Neural cell (in vitro differentiated cells): ENCODE measurements around the gene ABCB6. TPM values are rescaled to one million over a fixed set of nuclear protein-coding genes. Genes with fewer than 3 reads are reported as not detected.
A peak's percentile ranks its signal among the peaks of the same experiment; 100 is the strongest.

Experiments
- H2AFZ ChIP-seq: fragments of 200-600, 300-800 bp; sonication (generic), shearing (Covaris generic); 2 replicates; pipeline ENCODE4 v1.6.0; 2014; ENCODE audit warnings: low read depth, mild to moderate bottlenecking, antibody characterized with exemption, low read length, moderate library complexity
- H3F3A ChIP-seq: fragments of 200-600 bp; shearing (Covaris generic); 2 replicates; pipeline ENCODE4 v1.6.1; 2016; ENCODE audit warnings: mild to moderate bottlenecking, moderate library complexity, mixed read lengths, antibody characterized with exemption, low read length; ENCODE audit not compliant: insufficient read depth, poor library complexity, severe bottlenecking
- H3K27ac ChIP-seq: fragments of 200-600, 300-800 bp; sonication (generic), shearing (Covaris generic); 2 replicates; pipeline ENCODE4 v1.5.1; 2014; ENCODE audit warnings: mild to moderate bottlenecking, low read length, moderate library complexity
- H3K27me3 ChIP-seq: fragments of 300-800, 200-600 bp; sonication (generic), shearing (Covaris generic); 2 replicates; pipeline ENCODE4 v1.6.0; 2014; ENCODE audit warnings: mild to moderate bottlenecking, low read depth, low read length, moderate library complexity; ENCODE audit not compliant: insufficient read depth
- H3K36me3 ChIP-seq: fragments of 300-800, 200-600 bp; sonication (generic), shearing (Covaris generic); 2 replicates; pipeline ENCODE4 v1.5.1; 2014; ENCODE audit warnings: mild to moderate bottlenecking, antibody characterized with exemption, low read length, moderate library complexity; ENCODE audit not compliant: insufficient read depth
- H3K4me2 ChIP-seq: fragments of 300-800, 200-600 bp; sonication (generic), shearing (Covaris generic); 2 replicates; pipeline ENCODE4 v1.6.0; 2014; ENCODE audit warnings: mild to moderate bottlenecking, low read length
- H3K4me3 ChIP-seq: fragments of 300-800, 200-600 bp; sonication (generic), shearing (Covaris generic); 2 replicates; pipeline ENCODE4 v1.5.1; 2014; ENCODE audit warnings: mild to moderate bottlenecking, low read length, moderate library complexity
- H3K79me2 ChIP-seq: fragments of 200-600 bp; shearing (Covaris generic); replicated peaks from 2 replicates; pipeline ENCODE4 v1.6.0; 2014; ENCODE audit warnings: mild to moderate bottlenecking, low read length, moderate library complexity; ENCODE audit not compliant: insufficient read depth
- H3K9ac ChIP-seq: fragments of 300-800, 200-600 bp; sonication (generic), shearing (Covaris generic); 2 replicates; pipeline ENCODE4 v1.6.1; 2016; ENCODE audit warnings: mild to moderate bottlenecking, low read length, mixed read lengths
- H3K9me2 ChIP-seq: fragments of 200-600 bp; shearing (Covaris generic); 2 replicates; pipeline ENCODE4 v1.6.1; 2016; ENCODE audit warnings: mild to moderate bottlenecking, low read length, mixed read lengths; ENCODE audit not compliant: insufficient read depth
- H3K9me3 ChIP-seq: fragments of 200-600, 300-800 bp; sonication (generic), shearing (Covaris generic); 2 replicates; pipeline ENCODE4 v1.6.1; 2016; ENCODE audit warnings: mild to moderate bottlenecking, mixed run types, low read length, moderate library complexity, mixed read lengths
- H4K20me1 ChIP-seq: fragments of 200-600 bp; shearing (Covaris generic); 2 replicates; pipeline ENCODE4 v1.6.1; 2016; ENCODE audit warnings: mild to moderate bottlenecking, mixed run types; ENCODE audit not compliant: insufficient read depth
- EP300 ChIP-seq: fragments of 450-650 bp; conservative IDR thresholded peaks from 2 replicates; pipeline ENCODE4 v1.6.1; 2014; ENCODE audit warnings: antibody characterized with exemption, mild to moderate bottlenecking, moderate library complexity; ENCODE audit not compliant: poor library complexity, severe bottlenecking
- MXI1 ChIP-seq: fragments of 450-650 bp; conservative IDR thresholded peaks from 2 replicates; pipeline ENCODE4 v1.6.1; 2014; ENCODE audit warnings: antibody characterized with exemption, mild to moderate bottlenecking; ENCODE audit not compliant: poor library complexity, severe bottlenecking
- POLR2AphosphoS5 ChIP-seq: IDR thresholded peaks from 2 replicates; pipeline ENCODE4 v1.6.1; 2012
- RAD21 ChIP-seq: fragments of 450-650 bp; conservative IDR thresholded peaks from 2 replicates; pipeline ENCODE4 v1.6.1; 2014; ENCODE audit warnings: antibody characterized with exemption, mild to moderate bottlenecking, moderate library complexity
- SMC3 ChIP-seq: fragments of 450-650 bp; conservative IDR thresholded peaks from 2 replicates; pipeline ENCODE4 v1.6.1; 2014; ENCODE audit warnings: antibody characterized with exemption, mild to moderate bottlenecking, moderate library complexity; ENCODE audit not compliant: poor library complexity
- TAF1 ChIP-seq: IDR thresholded peaks from 2 replicates; pipeline ENCODE4 v1.6.1; 2012; ENCODE audit warnings: low read depth
- polyA minus RNA-seq: library from RNA; depleted of rRNA, polyadenylated mRNA; stranded (reverse); fragments of >200 nt; gene quantifications from 2 replicates; pipeline ENCODE4 v1.2.3, GENCODE V29; 2014
- polyA plus RNA-seq: library from polyadenylated mRNA; depleted of rRNA; stranded (reverse); fragments of >200 nt; gene quantifications from 2 replicates; pipeline ENCODE4 v1.2.3, GENCODE V29; 2014
- TF ChIP-seq, protein P1 (sequence below): IDR thresholded peaks from 2 replicates; pipeline ENCODE4 v1.6.1; 2012; ENCODE audit warnings: borderline replicate concordance
- TF ChIP-seq, protein P2 (sequence below): fragments of 450-650 bp; IDR thresholded peaks from 2 replicates; pipeline ENCODE4 v1.5.1; 2014; ENCODE audit warnings: antibody characterized with exemption, mild to moderate bottlenecking, moderate library complexity; ENCODE audit not compliant: poor library complexity, severe bottlenecking

The ABCB6 gene
- polyA plus RNA-seq: 28.1 and 37.0 TPM in 2 replicates
- polyA minus RNA-seq: 8.0 and 8.2 TPM in 2 replicates

DNA sequence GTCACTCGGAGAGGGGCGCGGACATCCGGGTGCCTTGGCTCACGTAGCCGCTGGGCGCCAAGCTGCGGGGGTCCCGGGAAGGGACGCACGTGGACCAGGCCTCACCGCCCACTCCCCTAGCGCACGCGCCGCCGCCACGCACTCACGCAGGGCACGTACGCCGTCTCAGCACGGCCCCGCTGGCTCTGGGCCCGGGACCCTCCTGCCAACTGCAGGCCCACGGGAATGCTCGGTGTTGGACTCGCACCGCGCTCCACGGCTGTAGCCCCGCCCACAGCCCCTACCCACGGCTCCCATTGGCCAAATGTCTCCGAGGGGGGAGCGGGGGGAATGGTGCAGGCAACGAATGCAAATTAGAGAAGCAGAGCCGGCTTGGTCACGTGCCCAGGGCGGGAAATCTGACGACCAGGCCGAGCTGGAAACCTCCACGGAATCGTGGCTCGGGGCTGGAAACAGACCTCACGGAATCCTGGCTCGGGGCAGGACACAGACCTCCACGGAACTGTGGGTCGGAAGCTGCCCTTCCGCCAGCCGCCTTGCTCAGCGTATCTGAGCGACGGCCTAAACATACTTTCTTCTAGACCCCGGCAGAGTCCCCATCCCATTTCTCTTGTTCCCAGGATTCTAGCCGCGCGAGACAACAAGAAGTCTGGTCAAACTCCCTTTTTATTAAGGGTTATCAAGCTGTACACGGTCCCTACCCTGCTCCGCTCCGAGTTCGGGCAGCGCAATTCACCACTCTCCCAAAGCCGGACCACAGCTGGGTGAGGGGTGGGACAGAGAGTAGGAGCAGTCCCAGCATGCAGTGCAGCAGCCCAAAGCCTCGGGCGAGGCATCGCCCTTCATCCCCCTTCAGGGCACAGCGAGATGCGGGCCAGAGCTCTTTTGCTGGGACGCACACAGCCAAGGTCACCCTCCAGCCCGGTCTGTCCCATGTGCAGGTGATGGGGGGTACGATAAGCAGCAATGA lies at the start of gene ABCB6:
TSS of gene ABCB6 (minus strand) at position 227 of the 970 bp plus-strand sequence. CDS start 285 bp downstream, outside the sequence.
- no peak within 1 kb of the TSS for H2AFZ ChIP-seq
- H3K9me2 ChIP-seq: no peaks in the 10 kb centered on the region
- H4K20me1 ChIP-seq: no peaks in the 10 kb centered on the region
- no peaks in the 10 kb centered on the region for H3K9me3 ChIP-seq
- peak within 1 kb of the TSS; percentile 59 for H3K4me2 ChIP-seq
- peak within 1 kb of the TSS; percentile 79 for H3K4me3 ChIP-seq
- no peaks in the 10 kb centered on the region for H3K79me2 ChIP-seq
- H3K27me3 ChIP-seq: no peaks in the 10 kb centered on the region
- H3K9ac ChIP-seq: peak within 1 kb of the TSS; percentile 60
- no peaks in the 10 kb centered on the region for H3F3A ChIP-seq
- no peaks in the 10 kb centered on the region for H3K36me3 ChIP-seq
- no peak within 1 kb of the TSS for H3K27ac ChIP-seq
- peak; percentile 11 for TF ChIP-seq SMC3
- no peak for TF ChIP-seq EP300
- no peak for TF ChIP-seq TAF1
- TF ChIP-seq POLR2AphosphoS5: peak; percentile 80
- TF ChIP-seq MXI1: peak; percentile 91

DNA sequence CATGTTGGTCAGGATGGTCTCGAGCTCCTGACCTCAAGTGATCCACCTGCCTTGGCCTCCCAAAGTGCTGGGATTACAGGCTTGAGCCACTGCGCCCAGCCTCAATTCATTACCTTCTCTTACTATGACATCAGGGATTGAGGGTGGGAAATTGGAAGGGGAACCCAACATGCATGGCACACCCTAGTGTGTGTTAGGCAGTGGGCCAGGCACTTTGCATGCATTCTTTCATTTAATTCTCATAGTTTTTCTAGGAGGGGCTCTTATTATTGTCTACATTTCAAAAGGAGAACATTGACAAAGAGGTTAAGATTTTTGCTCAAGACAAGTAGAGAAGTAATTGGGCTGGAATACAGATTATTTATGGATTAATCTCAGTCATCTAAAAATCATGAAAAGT lies 49.5 kb upstream of the ABCB6 start:
- H3K79me2 ChIP-seq: no peaks in the 10 kb centered on the region
- no peaks in the 10 kb centered on the region for H3K36me3 ChIP-seq
- H3K9me2 ChIP-seq: no peaks in the 10 kb centered on the region
- peaks cover 11% of the 10 kb centered on the region for H3K27me3 ChIP-seq
- H4K20me1 ChIP-seq: no peaks in the 10 kb centered on the region
- H3K4me2 ChIP-seq: no peak overlapping the region
- H3K4me3 ChIP-seq: no peak overlapping the region
- H3F3A ChIP-seq: no peaks in the 10 kb centered on the region
- no peak overlapping the region for H3K27ac ChIP-seq
- H2AFZ ChIP-seq: no peak overlapping the region
- H3K9me3 ChIP-seq: no peaks in the 10 kb centered on the region
- TF ChIP-seq, protein P1, sequence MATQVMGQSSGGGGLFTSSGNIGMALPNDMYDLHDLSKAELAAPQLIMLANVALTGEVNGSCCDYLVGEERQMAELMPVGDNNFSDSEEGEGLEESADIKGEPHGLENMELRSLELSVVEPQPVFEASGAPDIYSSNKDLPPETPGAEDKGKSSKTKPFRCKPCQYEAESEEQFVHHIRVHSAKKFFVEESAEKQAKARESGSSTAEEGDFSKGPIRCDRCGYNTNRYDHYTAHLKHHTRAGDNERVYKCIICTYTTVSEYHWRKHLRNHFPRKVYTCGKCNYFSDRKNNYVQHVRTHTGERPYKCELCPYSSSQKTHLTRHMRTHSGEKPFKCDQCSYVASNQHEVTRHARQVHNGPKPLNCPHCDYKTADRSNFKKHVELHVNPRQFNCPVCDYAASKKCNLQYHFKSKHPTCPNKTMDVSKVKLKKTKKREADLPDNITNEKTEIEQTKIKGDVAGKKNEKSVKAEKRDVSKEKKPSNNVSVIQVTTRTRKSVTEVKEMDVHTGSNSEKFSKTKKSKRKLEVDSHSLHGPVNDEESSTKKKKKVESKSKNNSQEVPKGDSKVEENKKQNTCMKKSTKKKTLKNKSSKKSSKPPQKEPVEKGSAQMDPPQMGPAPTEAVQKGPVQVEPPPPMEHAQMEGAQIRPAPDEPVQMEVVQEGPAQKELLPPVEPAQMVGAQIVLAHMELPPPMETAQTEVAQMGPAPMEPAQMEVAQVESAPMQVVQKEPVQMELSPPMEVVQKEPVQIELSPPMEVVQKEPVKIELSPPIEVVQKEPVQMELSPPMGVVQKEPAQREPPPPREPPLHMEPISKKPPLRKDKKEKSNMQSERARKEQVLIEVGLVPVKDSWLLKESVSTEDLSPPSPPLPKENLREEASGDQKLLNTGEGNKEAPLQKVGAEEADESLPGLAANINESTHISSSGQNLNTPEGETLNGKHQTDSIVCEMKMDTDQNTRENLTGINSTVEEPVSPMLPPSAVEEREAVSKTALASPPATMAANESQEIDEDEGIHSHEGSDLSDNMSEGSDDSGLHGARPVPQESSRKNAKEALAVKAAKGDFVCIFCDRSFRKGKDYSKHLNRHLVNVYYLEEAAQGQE: no peak
- TF ChIP-seq, protein P2, sequence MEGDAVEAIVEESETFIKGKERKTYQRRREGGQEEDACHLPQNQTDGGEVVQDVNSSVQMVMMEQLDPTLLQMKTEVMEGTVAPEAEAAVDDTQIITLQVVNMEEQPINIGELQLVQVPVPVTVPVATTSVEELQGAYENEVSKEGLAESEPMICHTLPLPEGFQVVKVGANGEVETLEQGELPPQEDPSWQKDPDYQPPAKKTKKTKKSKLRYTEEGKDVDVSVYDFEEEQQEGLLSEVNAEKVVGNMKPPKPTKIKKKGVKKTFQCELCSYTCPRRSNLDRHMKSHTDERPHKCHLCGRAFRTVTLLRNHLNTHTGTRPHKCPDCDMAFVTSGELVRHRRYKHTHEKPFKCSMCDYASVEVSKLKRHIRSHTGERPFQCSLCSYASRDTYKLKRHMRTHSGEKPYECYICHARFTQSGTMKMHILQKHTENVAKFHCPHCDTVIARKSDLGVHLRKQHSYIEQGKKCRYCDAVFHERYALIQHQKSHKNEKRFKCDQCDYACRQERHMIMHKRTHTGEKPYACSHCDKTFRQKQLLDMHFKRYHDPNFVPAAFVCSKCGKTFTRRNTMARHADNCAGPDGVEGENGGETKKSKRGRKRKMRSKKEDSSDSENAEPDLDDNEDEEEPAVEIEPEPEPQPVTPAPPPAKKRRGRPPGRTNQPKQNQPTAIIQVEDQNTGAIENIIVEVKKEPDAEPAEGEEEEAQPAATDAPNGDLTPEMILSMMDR: no peak
- TF ChIP-seq RAD21: no peak
- TF ChIP-seq EP300: no peak
- H3K9ac ChIP-seq: no peak overlapping the region
